Astrocyte (in vitro differentiated cells and primary cell): Measurements from ENCODE around the gene OR1S1. TPM values are rescaled to one million over a fixed set of nuclear protein-coding genes. Genes with fewer than 3 reads are reported as not detected.

Experiments
- DNase-seq: peaks from one replicate; pipeline ENCODE4 v3.0.0-alpha.2; 2010; ENCODE audit warnings: low read depth
- FAIRE-seq: peaks from 2 replicates; lab custom pipeline; 2011; peaks lifted over from hg19 to GRCh38; lab: Jason Lieb, UNC
- H2AFZ ChIP-seq: 2 replicates; pipeline ENCODE4 v1.6.0; 2012; ENCODE audit warnings: low read depth, low read length, inconsistent platforms
- H3K27ac ChIP-seq: 2 replicates; pipeline ENCODE4 v1.5.1; 2011; ENCODE audit warnings: low read depth, low read length, inconsistent platforms
- H3K27me3 ChIP-seq: 2 replicates; pipeline ENCODE4 v1.6.0; 2011; ENCODE audit warnings: low read length, inconsistent platforms; ENCODE audit not compliant: insufficient read depth
- H3K36me3 ChIP-seq: 2 replicates; pipeline ENCODE4 v1.5.1; 2011; ENCODE audit warnings: low read length, inconsistent platforms; ENCODE audit not compliant: insufficient read depth
- H3K4me1 ChIP-seq: 2 replicates; pipeline ENCODE4 v1.5.1; 2011; ENCODE audit warnings: low read length, inconsistent platforms; ENCODE audit not compliant: insufficient read depth
- H3K4me2 ChIP-seq: 2 replicates; pipeline ENCODE4 v1.6.0; 2012; ENCODE audit warnings: low read length, inconsistent platforms
- H3K4me3 ChIP-seq: 2 replicates; pipeline ENCODE4 v1.5.1; 2011; ENCODE audit warnings: low read depth, mild to moderate bottlenecking, low read length, inconsistent platforms; ENCODE audit not compliant: insufficient read depth
- H3K79me2 ChIP-seq: 2 replicates; pipeline ENCODE4 v1.6.0; 2012; ENCODE audit warnings: mild to moderate bottlenecking, low read length, inconsistent platforms; ENCODE audit not compliant: insufficient read depth
- H3K9ac ChIP-seq: 2 replicates; pipeline ENCODE4 v1.6.0; 2012; ENCODE audit warnings: mild to moderate bottlenecking, low read length, inconsistent platforms
- H3K9me3 ChIP-seq: 2 replicates; pipeline ENCODE4 v1.5.1; 2012; ENCODE audit warnings: low read depth, mild to moderate bottlenecking, low read length, inconsistent platforms; ENCODE audit not compliant: insufficient read depth
- H4K20me1 ChIP-seq: 2 replicates; pipeline ENCODE4 v1.6.0; 2012; ENCODE audit warnings: low read length, inconsistent platforms; ENCODE audit not compliant: insufficient read depth
- H3K27ac Mint-ChIP-seq: one replicate; pipeline ENCODE4 v1.8.0; 2021; ENCODE audit warnings: mild to moderate bottlenecking, mixed read lengths; ENCODE audit not compliant: unreplicated experiment
- H3K27me3 Mint-ChIP-seq: one replicate; pipeline ENCODE4 v1.8.0; 2021; ENCODE audit warnings: low read depth, mixed read lengths; ENCODE audit not compliant: unreplicated experiment
- H3K36me3 Mint-ChIP-seq: one replicate; pipeline ENCODE4 v1.8.0; 2021; ENCODE audit warnings: low read depth, mixed read lengths; ENCODE audit not compliant: unreplicated experiment
- H3K4me1 Mint-ChIP-seq: one replicate; pipeline ENCODE4 v1.8.0; 2021; ENCODE audit warnings: low read depth, mixed read lengths; ENCODE audit not compliant: unreplicated experiment
- H3K4me3 Mint-ChIP-seq: one replicate; pipeline ENCODE4 v1.8.0; 2021; ENCODE audit warnings: mild to moderate bottlenecking, moderate library complexity, mixed read lengths; ENCODE audit not compliant: unreplicated experiment
- H3K9me3 Mint-ChIP-seq: one replicate; pipeline ENCODE4 v1.8.0; 2021; ENCODE audit warnings: mild to moderate bottlenecking, mixed read lengths; ENCODE audit not compliant: unreplicated experiment
- EZH2 ChIP-seq: IDR thresholded peaks from 2 replicates; pipeline ENCODE4 v1.6.1; 2012; ENCODE audit warnings: mild to moderate bottlenecking, low read length, inconsistent platforms; ENCODE audit not compliant: insufficient read depth
- total RNA-seq: library from RNA; stranded (reverse); gene quantifications from 2 replicates; pipeline ENCODE4 v1.2.1, GENCODE V29; 2021
- TF ChIP-seq, protein P1 (sequence below): IDR thresholded peaks from 2 replicates; pipeline ENCODE4 v1.5.1; 2011; ENCODE audit warnings: low read depth, mild to moderate bottlenecking, inconsistent platforms, low read length, moderate library complexity; ENCODE audit not compliant: insufficient read depth

The OR1S1 gene
- total RNA-seq, 1 donor from 2014 or later = not detected

DNA sequence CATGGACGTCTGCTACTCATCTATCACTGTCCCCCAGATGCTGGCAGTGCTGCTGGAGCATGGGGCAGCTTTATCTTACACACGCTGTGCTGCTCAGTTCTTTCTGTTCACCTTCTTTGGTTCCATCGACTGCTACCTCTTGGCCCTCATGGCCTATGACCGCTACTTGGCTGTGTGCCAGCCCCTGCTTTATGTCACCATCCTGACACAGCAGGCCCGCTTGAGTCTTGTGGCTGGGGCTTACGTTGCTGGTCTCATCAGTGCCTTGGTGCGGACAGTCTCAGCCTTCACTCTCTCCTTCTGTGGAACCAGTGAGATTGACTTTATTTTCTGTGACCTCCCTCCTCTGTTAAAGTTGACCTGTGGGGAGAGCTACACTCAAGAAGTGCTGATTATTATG lies 32.9 kb upstream of the OR1S1 start:
- H3K27ac ChIP-seq = no peak overlapping the region
- H4K20me1 ChIP-seq = no peaks in the 10 kb centered on the region
- H3K9ac ChIP-seq = no peak overlapping the region
- H3K4me1 Mint-ChIP-seq = no peaks in the 10 kb centered on the region
- H3K27me3 ChIP-seq = no peaks in the 10 kb centered on the region
- H3K9me3 Mint-ChIP-seq = no peaks in the 10 kb centered on the region
- H3K4me3 ChIP-seq = no peak overlapping the region
- H3K4me1 ChIP-seq = no peaks in the 10 kb centered on the region
- DNase-seq (no peak), FAIRE-seq (no peak)
- peaks cover 8% of the 10 kb centered on the region for H3K27me3 Mint-ChIP-seq
- H3K36me3 Mint-ChIP-seq = no peaks in the 10 kb centered on the region
- no peak overlapping the region for H3K27ac Mint-ChIP-seq
- TF ChIP-seq, protein P1, sequence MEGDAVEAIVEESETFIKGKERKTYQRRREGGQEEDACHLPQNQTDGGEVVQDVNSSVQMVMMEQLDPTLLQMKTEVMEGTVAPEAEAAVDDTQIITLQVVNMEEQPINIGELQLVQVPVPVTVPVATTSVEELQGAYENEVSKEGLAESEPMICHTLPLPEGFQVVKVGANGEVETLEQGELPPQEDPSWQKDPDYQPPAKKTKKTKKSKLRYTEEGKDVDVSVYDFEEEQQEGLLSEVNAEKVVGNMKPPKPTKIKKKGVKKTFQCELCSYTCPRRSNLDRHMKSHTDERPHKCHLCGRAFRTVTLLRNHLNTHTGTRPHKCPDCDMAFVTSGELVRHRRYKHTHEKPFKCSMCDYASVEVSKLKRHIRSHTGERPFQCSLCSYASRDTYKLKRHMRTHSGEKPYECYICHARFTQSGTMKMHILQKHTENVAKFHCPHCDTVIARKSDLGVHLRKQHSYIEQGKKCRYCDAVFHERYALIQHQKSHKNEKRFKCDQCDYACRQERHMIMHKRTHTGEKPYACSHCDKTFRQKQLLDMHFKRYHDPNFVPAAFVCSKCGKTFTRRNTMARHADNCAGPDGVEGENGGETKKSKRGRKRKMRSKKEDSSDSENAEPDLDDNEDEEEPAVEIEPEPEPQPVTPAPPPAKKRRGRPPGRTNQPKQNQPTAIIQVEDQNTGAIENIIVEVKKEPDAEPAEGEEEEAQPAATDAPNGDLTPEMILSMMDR = no peak
- no peak for TF ChIP-seq EZH2
- no peak overlapping the region for H3K4me2 ChIP-seq
- H2AFZ ChIP-seq = no peak overlapping the region
- H3K9me3 ChIP-seq = no peaks in the 10 kb centered on the region
- no peak overlapping the region for H3K4me3 Mint-ChIP-seq
- H3K36me3 ChIP-seq = no peaks in the 10 kb centered on the region
- no peaks in the 10 kb centered on the region for H3K79me2 ChIP-seq

DNA sequence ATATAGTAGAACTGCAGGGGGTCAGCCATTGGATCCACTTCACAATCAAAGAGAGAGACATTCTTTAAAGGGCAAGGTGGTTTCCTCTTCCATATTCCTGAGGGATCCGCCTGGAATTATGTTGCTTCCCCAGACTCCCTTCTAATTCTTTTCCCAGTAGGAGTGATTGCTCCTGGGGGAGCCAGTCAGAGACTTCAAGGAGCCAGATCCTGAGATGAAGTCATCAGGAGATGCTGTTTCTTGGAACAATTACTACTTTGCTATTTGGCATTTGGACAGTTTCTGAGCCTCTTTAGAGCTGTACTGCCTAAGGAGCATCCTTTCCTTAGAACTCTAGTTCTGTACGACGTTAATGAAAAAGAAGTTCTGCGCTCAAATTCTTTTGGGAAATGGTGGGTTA lies 25.6 kb upstream of the OR1S1 start:
- DNase-seq = no peak
- H3K27ac ChIP-seq = no peak overlapping the region
- H3K4me1 Mint-ChIP-seq = no peaks in the 10 kb centered on the region
- no peaks in the 10 kb centered on the region for H4K20me1 ChIP-seq
- no peak overlapping the region for H2AFZ ChIP-seq
- no peaks in the 10 kb centered on the region for H3K79me2 ChIP-seq
- H3K27me3 ChIP-seq = no peaks in the 10 kb centered on the region
- no peaks in the 10 kb centered on the region for H3K4me1 ChIP-seq
- H3K9me3 Mint-ChIP-seq = no peaks in the 10 kb centered on the region
- no peak overlapping the region for H3K27ac Mint-ChIP-seq
- no peak for TF ChIP-seq EZH2
- TF ChIP-seq, protein P1 = no peak
- H3K4me2 ChIP-seq = no peak overlapping the region
- H3K36me3 ChIP-seq = no peaks in the 10 kb centered on the region
- no peak overlapping the region for H3K4me3 ChIP-seq
- H3K36me3 Mint-ChIP-seq = no peaks in the 10 kb centered on the region
- peaks cover 5% of the 10 kb centered on the region for H3K9me3 ChIP-seq
- no peak overlapping the region for H3K9ac ChIP-seq
- FAIRE-seq = no peak
- no peaks in the 10 kb centered on the region for H3K27me3 Mint-ChIP-seq
- no peak overlapping the region for H3K4me3 Mint-ChIP-seq

DNA sequence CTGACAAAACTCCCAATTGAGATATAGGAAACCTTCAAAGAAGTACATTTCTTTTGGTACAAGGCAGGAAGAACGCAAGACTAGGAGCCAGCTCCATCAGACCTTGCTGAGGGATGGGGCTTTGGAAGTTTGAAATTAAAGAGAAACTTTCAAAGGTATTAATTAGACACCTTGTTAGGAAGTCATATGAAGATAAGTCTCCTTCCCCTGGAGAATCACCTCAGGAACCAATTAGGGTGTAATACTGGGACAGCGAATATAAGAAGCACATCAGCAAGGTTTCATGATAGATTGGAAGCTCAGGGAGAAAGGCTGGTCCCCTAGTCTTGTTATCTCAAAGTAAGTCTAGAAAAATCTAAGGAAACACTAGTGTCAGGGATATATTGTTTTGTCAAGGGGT lies 23.8 kb upstream of the OR1S1 start, which contains the start of gene OR9Q2:
Gene OR9Q2 (plus strand): TSS at position 301 of the 400 bp plus-strand sequence. CDS start 1,421 bp downstream, outside the sequence.
- Mint-ChIP-seq H3K36me3 (no peaks in the 10 kb centered on the region), H3K9me3 (no peaks in the 10 kb centered on the region), H3K27me3 (no peaks in the 10 kb centered on the region), H3K4me1 (no peaks in the 10 kb centered on the region), H3K27ac (no peak within 1 kb of the TSS), H3K4me3 (no peak within 1 kb of the TSS)
- no peak within 1 kb of the TSS for H3K9ac ChIP-seq
- H4K20me1 ChIP-seq = no peaks in the 10 kb centered on the region
- FAIRE-seq = no peak
- no peaks in the 10 kb centered on the region for H3K36me3 ChIP-seq
- no peaks in the 10 kb centered on the region for H3K4me1 ChIP-seq
- H3K27me3 ChIP-seq = no peaks in the 10 kb centered on the region
- H3K79me2 ChIP-seq = no peaks in the 10 kb centered on the region
- TF ChIP-seq, protein P1 = no peak
- no peak for TF ChIP-seq EZH2
- H3K4me3 ChIP-seq = no peak within 1 kb of the TSS
- H2AFZ ChIP-seq = no peak within 1 kb of the TSS
- peaks cover 5% of the 10 kb centered on the region for H3K9me3 ChIP-seq
- H3K27ac ChIP-seq = no peak within 1 kb of the TSS
- no peak within 1 kb of the TSS for H3K4me2 ChIP-seq
- DNase-seq = no peak
